ENCODE measurements around the gene WDR81.
"Not testable (repeated sequence)": the region's sequence is repeated elsewhere in the genome, so short reads cannot be mapped to it uniquely, and the experiment has no call there.

WDR81 gene

GRCh38 chr17:1753767-1754429 lies 29.4 kb downstream of the WDR81 start:
- no peak for DNase-seq (ENCODE audit: extremely low read depth in 1 of 2, low read depth in 1 of 2)

DNA sequence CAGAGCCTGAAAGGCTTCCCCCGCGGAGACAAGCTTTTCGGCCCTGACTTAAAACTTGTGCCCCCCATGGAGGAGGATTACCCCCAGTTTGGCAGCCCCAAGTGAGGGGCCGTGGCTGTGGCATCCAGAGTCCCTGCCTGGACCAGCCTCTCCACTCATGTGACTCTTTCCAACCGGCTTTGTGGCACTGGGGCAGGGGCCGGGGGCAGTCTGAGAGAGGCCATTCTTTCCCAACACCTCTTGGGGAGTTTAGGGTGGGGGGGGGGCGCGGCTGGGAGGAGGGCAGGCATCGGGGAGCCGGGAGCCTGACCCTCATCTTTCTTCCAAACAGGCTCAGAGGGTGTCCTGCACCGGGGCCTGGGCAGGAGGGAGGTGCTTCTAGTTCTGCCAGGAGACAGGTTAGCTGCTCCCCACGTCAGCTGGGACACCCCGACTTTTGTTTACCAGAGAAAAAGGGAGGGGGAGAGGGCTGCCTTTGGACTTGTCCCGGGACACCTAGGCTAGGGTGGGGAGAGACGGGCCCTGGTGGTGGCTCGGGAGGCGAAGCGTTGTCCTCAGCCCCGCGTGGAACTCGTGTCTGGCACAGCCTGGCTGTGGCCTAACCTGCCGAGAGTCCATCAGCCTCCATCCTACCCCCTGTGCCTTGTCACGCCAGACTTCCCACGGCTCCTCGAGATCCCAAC lies 30.1 kb downstream of the WDR81 start:
- no peak for DNase-seq (ENCODE audit: extremely low read depth in 1 of 2, low read depth in 1 of 2)

- DNase-seq (ENCODE audit: extremely low read depth in 1 of 2, low read depth in 1 of 2): no peak
Observed at GRCh38 chr17:1755252-1755826, 30.8 kb downstream of the WDR81 start.

DNA sequence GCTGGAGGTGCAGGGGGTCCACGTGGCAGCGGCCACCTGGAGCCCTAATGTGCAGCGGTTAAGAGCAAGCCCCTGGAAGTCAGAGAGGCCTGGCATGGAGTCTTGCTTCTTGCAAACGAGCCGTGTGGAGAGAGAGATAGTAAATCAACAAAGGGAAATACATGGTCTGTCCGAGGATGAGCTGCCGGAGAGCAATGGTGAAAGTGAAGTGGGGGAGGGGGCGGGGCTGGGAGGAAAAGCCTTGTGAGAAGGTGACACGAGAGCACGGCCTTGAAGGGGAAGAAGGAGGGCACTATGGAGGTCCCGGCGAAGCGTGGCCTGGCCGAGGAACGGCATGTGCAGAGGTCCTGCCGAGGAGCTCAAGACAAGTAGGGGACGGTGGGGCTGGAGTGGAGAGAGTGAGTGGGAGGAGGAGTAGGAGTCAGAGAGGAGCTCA lies 31.3 kb downstream of the WDR81 start:
- DNase-seq (ENCODE audit: extremely low read depth in 1 of 2, low read depth in 1 of 2): no peak

- no peak for DNase-seq (ENCODE audit: extremely low read depth in 1 of 2, low read depth in 1 of 2)
Observed at GRCh38 chr17:1758807-1759206, 34.3 kb downstream of the WDR81 start.

- DNase-seq (ENCODE audit: extremely low read depth in 1 of 2, low read depth in 1 of 2): no peak
Observed at GRCh38 chr17:1759529-1759928, 35.0 kb downstream of the WDR81 start.

GRCh38 chr17:1762233-1762900 lies 37.9 kb downstream of the WDR81 start:
- DNase-seq (ENCODE audit: extremely low read depth in 1 of 2, low read depth in 1 of 2): no peak

GRCh38 chr17:1762901-1763898 lies 38.7 kb downstream of the WDR81 start:
- DNase-seq (ENCODE audit: extremely low read depth in 1 of 2, low read depth in 1 of 2): no peak

GRCh38 chr17:1764284-1764683 lies 39.8 kb downstream of the WDR81 start:
- peak; percentile 18 to 33 for DNase-seq (ENCODE audit: extremely low read depth in 1 of 2, low read depth in 1 of 2)

DNA sequence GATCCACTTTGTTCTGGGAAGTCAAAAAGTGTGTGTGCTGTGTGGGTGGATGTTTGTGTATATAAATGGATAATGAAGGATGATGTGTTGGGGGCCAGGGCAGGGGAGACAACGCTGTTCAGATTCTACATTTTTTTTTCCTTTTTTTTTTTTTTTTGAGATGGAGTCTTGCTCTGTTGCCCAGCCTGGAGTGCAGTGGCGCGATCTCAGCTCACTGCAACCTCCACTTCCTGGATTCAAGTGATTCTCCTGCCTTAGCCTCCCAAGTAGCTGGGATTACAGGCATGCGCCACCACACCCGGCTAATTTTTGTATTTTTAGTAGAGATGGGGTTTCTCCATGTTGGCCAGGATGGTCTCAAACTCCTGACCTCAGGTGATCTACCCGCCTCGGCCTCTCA lies 40.2 kb downstream of the WDR81 start:
- DNase-seq (ENCODE audit: extremely low read depth in 1 of 2, low read depth in 1 of 2): not testable (repeated sequence)

DNA sequence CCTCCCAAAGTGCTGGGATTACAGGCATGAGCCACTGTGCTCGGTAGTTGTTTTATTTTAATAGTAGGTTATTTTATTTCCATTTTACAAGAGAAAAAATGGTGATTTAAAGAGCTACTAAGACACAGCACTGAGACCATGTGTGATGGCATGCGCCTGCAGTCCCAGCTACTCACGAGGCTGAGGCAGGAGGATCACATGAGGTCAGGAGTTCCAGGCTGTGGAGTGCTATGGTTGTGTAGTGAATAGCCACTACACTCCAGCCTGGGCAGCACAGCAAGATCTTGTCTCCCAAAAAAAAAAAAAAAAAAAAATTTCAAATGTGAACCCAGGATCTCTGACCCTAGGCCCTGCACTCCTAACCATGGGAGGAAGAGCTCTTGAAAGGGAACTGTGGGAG lies 41.1 kb downstream of the WDR81 start:
- DNase-seq (ENCODE audit: extremely low read depth in 1 of 2, low read depth in 1 of 2): no peak

DNA sequence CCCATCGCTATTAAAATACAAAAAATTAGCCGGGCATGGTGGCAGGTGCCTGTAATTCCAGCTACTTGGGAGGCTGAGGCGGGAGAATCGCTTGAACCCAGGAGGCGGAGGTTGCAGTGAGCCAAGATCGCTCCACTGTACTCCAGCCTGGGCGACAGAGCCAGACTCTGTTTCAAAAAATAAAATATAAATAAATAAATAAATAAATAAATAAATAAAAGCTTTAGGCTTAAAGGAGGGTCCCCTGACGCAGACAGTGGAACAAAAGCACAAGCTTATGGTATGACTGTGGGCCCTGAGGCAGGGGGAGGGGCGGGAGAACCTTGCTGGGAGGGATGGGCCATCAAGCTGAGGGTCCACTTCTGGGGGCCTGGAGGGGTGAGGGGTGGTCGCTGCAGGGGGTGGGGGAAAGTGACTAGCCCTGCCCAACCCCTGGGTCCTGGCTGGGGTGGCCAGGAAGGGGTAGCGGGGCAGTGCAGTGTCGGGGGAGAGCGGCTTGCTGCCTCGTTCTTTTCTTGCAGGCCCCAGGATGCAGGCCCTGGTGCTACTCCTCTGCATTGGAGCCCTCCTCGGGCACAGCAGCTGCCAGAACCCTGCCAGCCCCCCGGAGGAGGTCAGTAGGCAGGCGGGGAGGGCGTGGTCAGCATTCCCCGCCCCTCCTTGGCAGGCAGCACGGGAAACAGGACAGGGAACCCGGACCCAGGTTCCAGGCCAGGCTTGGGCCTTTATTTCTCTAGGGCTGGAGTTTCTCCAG lies 42.1 kb downstream of the WDR81 start:
- no peak for DNase-seq (ENCODE audit: extremely low read depth in 1 of 2, low read depth in 1 of 2)

DNA sequence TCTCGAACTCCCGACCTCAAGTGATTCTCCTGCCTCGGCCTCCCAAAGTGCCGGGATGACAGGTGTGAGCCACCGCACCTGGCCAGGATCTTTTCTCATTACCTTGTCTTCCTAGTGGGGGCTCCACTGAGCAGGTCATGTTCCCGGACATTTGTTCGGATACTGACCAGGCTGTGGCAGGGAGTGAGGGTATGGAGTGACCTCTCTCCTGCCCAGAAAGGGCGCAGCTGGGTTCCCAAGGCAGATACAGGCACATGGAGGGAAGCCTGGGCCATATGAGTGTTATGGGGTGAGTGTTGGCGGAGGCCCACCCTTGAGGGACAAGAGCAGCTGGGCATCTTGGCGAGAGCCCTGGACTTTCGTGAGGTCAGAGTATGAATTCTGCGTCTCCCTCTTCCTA lies 42.9 kb downstream of the WDR81 start:
- DNase-seq (ENCODE audit: extremely low read depth in 1 of 2, low read depth in 1 of 2): no peak

- DNase-seq (ENCODE audit: extremely low read depth in 1 of 2, low read depth in 1 of 2): no peak
Observed at GRCh38 chr17:1769822-1770477, 45.4 kb downstream of the WDR81 start.

DNA sequence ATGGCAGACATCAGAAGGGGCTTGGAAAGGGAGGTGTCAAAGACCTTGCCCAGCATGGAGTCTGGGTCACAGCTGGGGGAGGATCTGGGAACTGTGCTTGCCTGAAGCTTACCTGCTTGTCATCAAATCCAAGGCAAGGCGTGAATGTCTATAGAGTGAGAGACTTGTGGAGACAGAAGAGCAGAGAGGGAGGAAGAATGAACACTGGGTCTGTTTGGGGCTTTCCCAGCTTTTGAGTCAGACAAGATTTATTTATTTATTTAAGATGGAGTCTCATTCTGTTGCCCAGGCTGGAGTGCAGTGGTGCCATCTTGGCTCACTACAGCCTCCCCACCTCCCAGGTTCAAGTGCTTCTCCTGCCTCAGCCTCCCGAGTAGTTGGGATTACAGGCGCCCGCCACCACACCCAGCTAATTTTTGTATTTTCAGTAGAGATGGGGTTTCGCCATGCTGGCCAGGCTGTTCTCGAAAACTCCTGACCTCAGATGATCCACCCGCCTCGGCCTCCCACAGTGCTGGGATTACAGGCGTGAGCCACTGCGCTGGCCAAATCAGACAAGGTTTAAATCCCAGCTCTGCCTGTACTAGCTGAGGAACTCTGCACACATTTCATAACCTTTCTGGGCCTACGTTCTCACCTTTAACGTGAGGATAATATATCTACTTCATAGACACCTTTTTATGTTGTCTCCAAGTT lies 48.6 kb downstream of the WDR81 start:
- not testable (repeated sequence) for DNase-seq (ENCODE audit: extremely low read depth in 1 of 2, low read depth in 1 of 2)

DNA sequence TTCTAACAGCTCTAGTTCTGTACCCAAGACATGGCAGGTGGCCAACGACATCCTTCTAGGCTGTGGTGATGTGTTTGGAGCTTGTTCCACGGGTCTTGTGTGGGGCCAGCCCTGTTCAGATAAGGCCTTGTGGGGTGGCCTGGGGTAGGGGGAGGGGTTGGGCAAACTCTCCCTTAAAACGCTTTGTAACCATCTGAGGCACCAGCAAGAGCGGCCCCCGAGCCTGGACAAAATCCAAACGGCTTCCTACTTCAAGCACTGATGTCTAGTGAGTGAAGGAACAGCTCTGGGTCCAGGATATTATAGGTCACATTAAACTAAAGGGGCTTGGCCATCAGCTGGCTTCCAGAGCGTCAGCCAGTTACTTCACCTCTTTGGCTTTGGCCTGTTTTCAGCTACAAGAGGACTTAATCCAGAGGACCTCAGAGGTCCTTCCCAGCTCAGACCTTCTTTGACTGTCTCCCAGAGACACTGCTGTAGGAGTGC lies 49.2 kb downstream of the WDR81 start:
- DNase-seq (ENCODE audit: extremely low read depth in 1 of 2, low read depth in 1 of 2): no peak

GRCh38 chr17:1774390-1775176 lies 50.1 kb downstream of the WDR81 start:
- DNase-seq (ENCODE audit: extremely low read depth in 1 of 2, low read depth in 1 of 2): no peak

- no peak for DNase-seq (ENCODE audit: extremely low read depth in 1 of 2, low read depth in 1 of 2)
Observed at GRCh38 chr17:1776328-1776727, 51.8 kb downstream of the WDR81 start.
